Measurements from ENCODE around the gene WDR90. TPM values are rescaled to one million over a fixed set of nuclear protein-coding genes. Genes with fewer than 3 reads are reported as not detected.

The WDR90 gene
- total RNA-seq, 4 donors from 2014 or later: 2.9 to 9.8 (median 6.5) TPM

DNA sequence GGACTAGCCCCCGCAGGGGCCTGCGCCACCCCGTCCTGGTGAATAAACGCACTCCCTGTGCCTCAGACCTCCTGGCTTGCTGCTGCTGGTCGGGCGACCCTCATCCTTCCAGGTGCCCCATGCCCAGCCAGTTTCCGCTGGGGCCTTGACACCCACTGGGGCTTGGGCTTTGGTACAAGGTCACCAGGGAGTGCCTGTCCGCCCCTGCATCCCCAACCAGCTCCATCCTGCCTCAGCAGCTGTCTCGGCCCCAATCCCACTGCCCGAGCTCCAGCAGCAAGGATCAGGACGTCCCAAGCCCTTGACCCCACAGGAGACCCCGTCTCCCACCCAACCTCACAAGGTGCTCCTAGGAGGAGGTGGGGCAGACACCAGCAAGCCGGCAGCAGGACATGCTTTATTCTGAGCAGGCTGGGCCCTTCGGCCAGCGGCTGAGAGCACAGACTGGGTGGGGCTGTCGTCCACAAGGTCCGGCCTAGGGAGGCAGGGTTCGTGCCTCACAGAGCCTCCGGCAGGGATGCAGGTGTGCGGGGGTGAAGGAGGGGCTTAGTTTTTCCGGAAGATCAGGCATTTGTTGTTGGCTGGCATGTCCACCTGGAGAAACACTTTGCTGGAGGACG lies 15.0 kb upstream of the WDR90 start:
- ATAC-seq (no peak), DNase-seq (no peak)
- Histone ChIP-seq H3K4me3 (no peak overlapping the region), H3K9me3 (no peaks in the 10 kb centered on the region), H3K27ac (no peak overlapping the region), H3K27me3 (no peaks in the 10 kb centered on the region), H3K36me3 (peaks cover 0 to 8% of the 10 kb centered on the region in 2 donors), H3K4me1 (peaks cover 23 to 28% of the 10 kb centered on the region in 2 donors)
- in situ Hi-C loops (cut with MboI; ENCODE audit: low sequenced_read_pairs in 4 of 4): no loop called here
- intact Hi-C loops (cut with DNase I; ENCODE audit: low total_unique reads): no loop called here
- TF ChIP-seq POLR2A (IDR thresholded peaks at IDR 0.05): no peak
- TF ChIP-seq, protein P1, sequence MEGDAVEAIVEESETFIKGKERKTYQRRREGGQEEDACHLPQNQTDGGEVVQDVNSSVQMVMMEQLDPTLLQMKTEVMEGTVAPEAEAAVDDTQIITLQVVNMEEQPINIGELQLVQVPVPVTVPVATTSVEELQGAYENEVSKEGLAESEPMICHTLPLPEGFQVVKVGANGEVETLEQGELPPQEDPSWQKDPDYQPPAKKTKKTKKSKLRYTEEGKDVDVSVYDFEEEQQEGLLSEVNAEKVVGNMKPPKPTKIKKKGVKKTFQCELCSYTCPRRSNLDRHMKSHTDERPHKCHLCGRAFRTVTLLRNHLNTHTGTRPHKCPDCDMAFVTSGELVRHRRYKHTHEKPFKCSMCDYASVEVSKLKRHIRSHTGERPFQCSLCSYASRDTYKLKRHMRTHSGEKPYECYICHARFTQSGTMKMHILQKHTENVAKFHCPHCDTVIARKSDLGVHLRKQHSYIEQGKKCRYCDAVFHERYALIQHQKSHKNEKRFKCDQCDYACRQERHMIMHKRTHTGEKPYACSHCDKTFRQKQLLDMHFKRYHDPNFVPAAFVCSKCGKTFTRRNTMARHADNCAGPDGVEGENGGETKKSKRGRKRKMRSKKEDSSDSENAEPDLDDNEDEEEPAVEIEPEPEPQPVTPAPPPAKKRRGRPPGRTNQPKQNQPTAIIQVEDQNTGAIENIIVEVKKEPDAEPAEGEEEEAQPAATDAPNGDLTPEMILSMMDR (IDR thresholded peaks at IDR 0.05 in 4 of 5, conservative IDR thresholded peaks at IDR 0.05 in 1 of 5): no peak

DNA sequence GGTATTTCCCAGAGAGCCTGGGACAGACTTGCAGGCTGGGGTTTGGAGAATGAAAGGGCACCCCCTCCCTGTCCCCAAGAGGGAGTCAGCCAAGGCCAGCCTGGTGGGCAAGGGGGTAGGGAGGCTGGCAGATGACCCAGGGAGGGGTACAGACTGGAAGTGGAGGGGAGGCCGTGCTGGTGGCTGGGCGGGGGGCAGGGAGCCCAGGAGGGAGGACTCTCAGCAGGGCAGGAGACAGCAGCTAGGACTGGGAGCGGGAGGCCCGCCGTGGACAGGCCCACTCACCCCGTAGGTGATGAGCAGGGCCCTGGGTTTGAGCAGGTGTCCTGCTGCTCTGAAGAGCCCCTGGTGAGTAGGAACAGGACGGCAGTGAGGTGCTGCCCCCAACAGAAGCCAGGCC lies 14.2 kb upstream of the WDR90 start:
- in situ Hi-C loops (cut with MboI; ENCODE audit: low sequenced_read_pairs in 4 of 4) (no loop called here), intact Hi-C loops (cut with DNase I; ENCODE audit: low total_unique reads) (no loop called here)

DNA sequence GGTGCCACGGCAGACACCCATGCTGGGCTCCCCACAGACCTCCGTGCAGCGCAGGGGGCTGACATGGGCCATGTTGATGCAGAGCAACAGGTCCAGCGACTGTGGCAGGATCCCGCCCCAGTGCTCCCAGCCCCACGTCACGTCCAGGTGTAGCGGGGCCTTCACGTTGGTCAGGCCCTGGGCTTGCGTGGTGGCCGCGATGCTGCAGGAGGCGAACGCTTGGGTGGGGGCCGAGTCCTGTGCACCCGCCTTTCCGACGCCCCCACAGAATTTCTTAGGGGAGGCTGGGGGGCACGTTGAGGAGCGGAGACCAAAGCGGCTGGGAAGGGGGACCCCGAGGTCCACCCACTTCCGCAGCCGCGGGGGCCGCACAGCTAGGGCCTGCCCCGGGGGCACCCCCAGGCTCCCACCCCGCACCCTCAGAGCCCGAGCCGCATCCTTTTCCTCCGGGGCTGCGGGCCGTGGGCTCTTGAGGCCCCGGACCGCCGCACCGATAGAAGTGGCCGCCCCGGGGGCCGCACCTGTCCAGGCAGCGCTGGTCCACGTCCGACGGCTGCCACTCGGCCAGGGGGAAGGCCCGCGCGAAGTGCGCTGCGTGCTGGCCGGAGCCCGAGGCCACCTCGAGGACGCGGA lies 13.5 kb upstream of the WDR90 start:
- ATAC-seq (no peak), DNase-seq (no peak)
- intact Hi-C loops (cut with DNase I; ENCODE audit: low total_unique reads): loop anchor here (2.0 kb wide), 1 partner anchor 109 kb away; the partner anchor contains the start of gene CAPN15
- H3K9me3 ChIP-seq: no peaks in the 10 kb centered on the region
- H3K36me3 ChIP-seq: peaks cover 0 to 8% of the 10 kb centered on the region in 2 donors
- TF ChIP-seq, protein P1 (IDR thresholded peaks at IDR 0.05 in 4 of 5, conservative IDR thresholded peaks at IDR 0.05 in 1 of 5): peak in 1 of 5 experiments; percentile 18
- TF ChIP-seq POLR2A (IDR thresholded peaks at IDR 0.05): no peak
- peak overlapping the region; percentile 81 to 98 (median 96) for H3K4me3 ChIP-seq
- in situ Hi-C loops (cut with MboI; ENCODE audit: low sequenced_read_pairs in 4 of 4): no loop called here
- no peaks in the 10 kb centered on the region for H3K27me3 ChIP-seq
- H3K4me1 ChIP-seq: peaks cover 17 to 24% of the 10 kb centered on the region in 2 donors
- peak overlapping the region; percentile 94 to 100 (median 98) for H3K27ac ChIP-seq

More for the DNA sequence above, 14.2 kb upstream of the WDR90 start:
- Histone ChIP-seq H3K36me3 (peaks cover 0 to 8% of the 10 kb centered on the region in 2 donors), H3K27me3 (no peaks in the 10 kb centered on the region), H3K4me3 (peak overlapping the region in 2 of 4 donors; percentile 81 to 98), H3K27ac (peak overlapping the region in 1 of 4 donors; percentile 97), H3K9me3 (no peaks in the 10 kb centered on the region), H3K4me1 (peaks cover 18 to 24% of the 10 kb centered on the region in 2 donors)
- TF ChIP-seq, protein P1 (IDR thresholded peaks at IDR 0.05 in 4 of 5, conservative IDR thresholded peaks at IDR 0.05 in 1 of 5): no peak
- no peak for TF ChIP-seq POLR2A (IDR thresholded peaks at IDR 0.05)
- no peak for ATAC-seq
- DNase-seq: no peak

GRCh38 chr16:636206-637080 lies 12.7 kb upstream of the WDR90 start, which contains the start of gene METTL26:
TSS of gene METTL26 (minus strand) at chr16:636305. CDS start at chr16:636290, 15 bp downstream.
- peak; percentile 86 to 89 for ATAC-seq
- H3K4me1 ChIP-seq: peaks cover 11 to 24% of the 10 kb centered on the region in 2 donors
- H3K4me3 ChIP-seq: peak within 1 kb of the TSS; percentile 81 to 98 (median 96)
- DNase-seq: peak; percentile 94 to 97
- in situ Hi-C loops (cut with MboI; ENCODE audit: low sequenced_read_pairs in 4 of 4): no loop called here
- TF ChIP-seq, protein P1 (IDR thresholded peaks at IDR 0.05 in 4 of 5, conservative IDR thresholded peaks at IDR 0.05 in 1 of 5): no peak
- TF ChIP-seq POLR2A (IDR thresholded peaks at IDR 0.05): peak; percentile 66 to 68
- H3K27me3 ChIP-seq: no peaks in the 10 kb centered on the region
- intact Hi-C loops (cut with DNase I; ENCODE audit: low total_unique reads): loop anchor here (1.0 to 2.0 kb wide), 3 partner anchors 25 to 110 kb away; partner anchors contain the start of gene CAPN15
- H3K27ac ChIP-seq: peak within 1 kb of the TSS; percentile 94 to 100 (median 98)
- no peaks in the 10 kb centered on the region for H3K9me3 ChIP-seq
- H3K36me3 ChIP-seq: peaks cover 0 to 8% of the 10 kb centered on the region in 2 donors
